Measurements from ENCODE around the gene NUP210.

NUP210 gene

DNA sequence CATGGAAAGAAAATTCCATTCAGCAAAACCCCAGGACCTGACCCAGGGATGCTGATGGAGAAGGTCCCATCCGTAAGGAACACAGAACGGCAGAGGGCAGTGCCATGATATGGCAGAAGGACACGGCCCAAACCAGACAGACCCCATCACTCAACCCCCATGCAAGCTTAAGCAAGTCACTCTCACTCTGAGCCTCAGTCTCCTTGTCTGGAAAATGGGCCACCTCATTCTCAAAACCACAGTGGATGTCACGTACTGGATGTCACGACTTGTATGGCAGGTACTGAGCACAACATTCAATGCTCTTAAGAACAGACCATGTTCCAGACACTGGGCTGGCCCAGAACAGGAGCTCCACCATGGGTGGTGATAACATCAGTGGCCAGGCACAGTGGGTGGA lies 90.4 kb downstream of the NUP210 start:
- Mint-ChIP-seq H3K4me3 (no peak overlapping the region), H3K4me1 (ENCODE audit: low read depth) (no peaks in the 10 kb centered on the region)

GRCh38 chr3:13325892-13326443 lies 94.2 kb downstream of the NUP210 start:
- no peaks in the 10 kb centered on the region for H3K36me3 Mint-ChIP-seq
- H3K9me3 Mint-ChIP-seq (ENCODE audit: low read depth): no peaks in the 10 kb centered on the region
- H3K4me3 Mint-ChIP-seq: no peak overlapping the region
- H3K27me3 Mint-ChIP-seq: no peaks in the 10 kb centered on the region
- H3K27ac Mint-ChIP-seq: peak overlapping the region; percentile 68
- H3K4me1 Mint-ChIP-seq (ENCODE audit: low read depth): no peaks in the 10 kb centered on the region

More for the DNA sequence above, 90.4 kb downstream of the NUP210 start:
- Mint-ChIP-seq H3K36me3 (no peaks in the 10 kb centered on the region), H3K9me3 (ENCODE audit: low read depth) (no peaks in the 10 kb centered on the region), H3K27me3 (no peaks in the 10 kb centered on the region), H3K27ac (peak overlapping the region; percentile 46)

DNA sequence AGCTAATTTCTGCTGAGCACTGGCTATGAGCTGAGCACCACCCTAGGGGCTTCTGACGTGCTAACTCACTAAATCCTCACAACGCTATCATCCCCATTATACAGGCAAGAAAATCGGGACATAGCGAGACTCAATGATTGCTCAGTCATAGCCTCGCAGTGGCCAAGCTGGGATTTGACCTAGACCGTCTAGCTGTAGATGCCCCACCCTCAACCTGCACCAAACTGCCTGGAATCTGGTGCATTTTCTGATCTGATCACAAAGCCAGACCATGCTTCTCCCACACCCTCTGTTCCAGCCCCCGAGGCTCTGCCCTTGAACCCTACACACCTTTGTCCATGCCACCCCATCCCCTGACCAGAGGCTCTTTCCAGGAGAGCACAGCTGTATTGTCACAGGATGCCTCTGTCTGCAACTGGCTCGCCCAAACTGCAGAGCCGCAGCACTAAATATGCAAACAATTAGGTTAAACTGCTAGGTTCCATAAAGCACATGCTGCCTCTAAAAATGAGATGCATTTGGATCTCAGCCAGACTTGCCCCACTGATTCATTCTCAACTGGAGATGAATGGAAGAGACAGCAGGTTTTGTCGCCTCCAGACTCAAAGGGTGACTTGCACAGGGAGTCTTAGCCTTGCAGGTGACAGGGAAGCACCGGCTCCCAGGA lies 95.2 kb downstream of the NUP210 start:
- no peaks in the 10 kb centered on the region for H3K27me3 Mint-ChIP-seq
- H3K4me3 Mint-ChIP-seq: no peak overlapping the region
- no peaks in the 10 kb centered on the region for H3K9me3 Mint-ChIP-seq (ENCODE audit: low read depth)
- H3K4me1 Mint-ChIP-seq (ENCODE audit: low read depth): no peaks in the 10 kb centered on the region
- H3K27ac Mint-ChIP-seq: no peak overlapping the region
- no peaks in the 10 kb centered on the region for H3K36me3 Mint-ChIP-seq

GRCh38 chr3:13323822-13324221 lies 96.3 kb downstream of the NUP210 start:
- Mint-ChIP-seq H3K27ac (no peak overlapping the region), H3K4me1 (ENCODE audit: low read depth) (no peaks in the 10 kb centered on the region), H3K9me3 (ENCODE audit: low read depth) (no peaks in the 10 kb centered on the region), H3K27me3 (no peaks in the 10 kb centered on the region), H3K4me3 (no peak overlapping the region), H3K36me3 (no peaks in the 10 kb centered on the region)

DNA sequence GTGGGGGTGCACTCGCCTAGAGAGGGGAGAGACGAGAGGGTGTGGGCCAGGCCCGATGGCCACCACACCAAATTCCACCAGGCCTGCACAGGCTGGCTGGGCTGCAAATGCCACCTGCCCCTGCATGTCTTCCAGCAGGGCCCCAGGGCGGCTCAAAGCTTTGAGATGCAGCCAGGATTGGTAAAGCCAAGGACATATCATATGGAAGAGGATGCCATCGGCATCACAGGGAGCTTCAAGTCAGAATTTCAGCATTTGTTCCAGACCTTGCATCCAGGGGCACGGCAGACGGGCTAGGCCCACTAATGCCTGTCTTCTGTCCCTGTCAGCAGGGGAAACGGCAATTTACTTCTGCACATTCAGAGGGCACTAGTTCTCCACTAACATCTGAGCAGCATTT lies 97.8 kb downstream of the NUP210 start:
- Mint-ChIP-seq H3K4me3 (no peak overlapping the region), H3K27me3 (no peaks in the 10 kb centered on the region), H3K36me3 (no peaks in the 10 kb centered on the region), H3K4me1 (ENCODE audit: low read depth) (no peaks in the 10 kb centered on the region), H3K9me3 (ENCODE audit: low read depth) (no peaks in the 10 kb centered on the region), H3K27ac (no peak overlapping the region)

- H3K4me3 Mint-ChIP-seq: no peak overlapping the region
These were observed 100.4 kb downstream of the NUP210 start for GRCh38 chr3:13319564-13320220.

DNA sequence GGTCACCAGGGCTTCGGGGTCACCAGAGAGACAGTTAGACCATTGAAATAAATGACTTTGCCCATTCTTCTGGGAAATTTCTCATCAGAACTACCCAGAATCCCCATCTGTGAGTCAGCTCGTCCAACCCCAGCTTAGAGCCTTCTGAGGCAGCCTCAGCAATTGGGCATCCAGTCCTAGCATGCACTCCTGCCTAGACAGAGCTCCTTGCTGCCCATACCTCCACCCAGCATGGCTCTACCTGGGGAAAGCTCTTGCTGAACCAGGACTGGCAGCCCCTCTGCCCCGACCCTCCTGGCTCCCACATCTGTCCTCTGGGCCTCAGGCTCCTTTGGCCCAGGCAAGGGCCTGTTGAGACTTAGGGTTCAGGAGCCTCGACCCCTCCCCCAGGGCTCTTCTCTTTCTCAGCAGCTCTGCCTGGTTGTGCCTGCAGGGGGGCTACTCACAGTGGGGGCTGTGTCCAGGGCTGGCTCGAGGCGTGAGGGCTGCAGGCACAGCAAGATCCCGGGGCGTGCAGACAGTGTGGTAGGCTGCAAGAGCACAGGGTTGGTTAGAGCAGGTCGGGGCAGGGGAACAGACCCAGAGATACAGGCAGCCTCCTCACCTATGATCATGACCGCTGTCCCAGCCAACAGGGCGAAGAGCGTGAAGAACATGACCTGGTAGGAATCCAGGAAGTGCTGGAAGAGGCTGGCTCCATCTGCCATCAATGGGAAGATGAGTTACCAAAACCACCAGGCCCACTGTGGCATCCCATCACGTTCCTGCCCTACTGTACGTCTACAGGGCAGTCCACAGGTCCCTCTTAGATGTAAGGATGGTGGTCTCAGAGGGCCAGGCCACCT lies 101.3 kb downstream of the NUP210 start:
- H3K27ac Mint-ChIP-seq: peak overlapping the region; percentile 46
- H3K27me3 Mint-ChIP-seq: no peaks in the 10 kb centered on the region
- H3K9me3 Mint-ChIP-seq (ENCODE audit: low read depth): no peaks in the 10 kb centered on the region
- H3K4me1 Mint-ChIP-seq (ENCODE audit: low read depth): no peaks in the 10 kb centered on the region
- H3K36me3 Mint-ChIP-seq: no peaks in the 10 kb centered on the region
- no peak overlapping the region for H3K4me3 Mint-ChIP-seq

More at GRCh38 chr3:13319564-13320220, 100.4 kb downstream of the NUP210 start:
- no peak overlapping the region for H3K27ac Mint-ChIP-seq
- no peaks in the 10 kb centered on the region for H3K27me3 Mint-ChIP-seq
- H3K36me3 Mint-ChIP-seq: no peaks in the 10 kb centered on the region
- H3K9me3 Mint-ChIP-seq (ENCODE audit: low read depth): no peaks in the 10 kb centered on the region
- no peaks in the 10 kb centered on the region for H3K4me1 Mint-ChIP-seq (ENCODE audit: low read depth)

- Mint-ChIP-seq H3K4me1 (ENCODE audit: low read depth) (no peaks in the 10 kb centered on the region), H3K4me3 (no peak overlapping the region), H3K27me3 (no peaks in the 10 kb centered on the region), H3K36me3 (no peaks in the 10 kb centered on the region), H3K9me3 (ENCODE audit: low read depth) (no peaks in the 10 kb centered on the region), H3K27ac (peak overlapping the region; percentile 76)
These were observed 102.4 kb downstream of the NUP210 start for GRCh38 chr3:13317596-13318320.

DNA sequence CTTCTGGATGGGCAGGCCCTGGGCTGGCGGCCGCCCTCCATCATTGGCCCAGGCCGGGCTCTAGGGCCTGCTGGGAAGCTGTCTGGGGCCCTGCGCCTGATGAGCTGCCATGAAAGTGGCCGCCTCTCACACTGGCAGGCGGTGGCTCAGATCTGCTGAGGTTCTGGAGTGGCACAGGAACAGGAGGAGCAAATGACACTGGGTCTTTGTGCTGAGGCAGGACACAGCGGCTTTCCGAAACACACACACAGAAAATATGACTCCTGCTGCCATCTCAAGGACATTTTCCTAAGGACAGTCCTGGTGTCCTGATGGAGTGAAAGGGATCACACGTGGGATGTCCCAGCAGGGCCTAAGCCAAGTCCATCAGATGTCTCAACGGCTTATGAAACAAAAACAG lies 103.5 kb downstream of the NUP210 start:
- no peak overlapping the region for H3K27ac Mint-ChIP-seq
- no peaks in the 10 kb centered on the region for H3K4me1 Mint-ChIP-seq (ENCODE audit: low read depth)
- no peak overlapping the region for H3K4me3 Mint-ChIP-seq
- no peaks in the 10 kb centered on the region for H3K9me3 Mint-ChIP-seq (ENCODE audit: low read depth)
- no peaks in the 10 kb centered on the region for H3K27me3 Mint-ChIP-seq
- no peaks in the 10 kb centered on the region for H3K36me3 Mint-ChIP-seq

DNA sequence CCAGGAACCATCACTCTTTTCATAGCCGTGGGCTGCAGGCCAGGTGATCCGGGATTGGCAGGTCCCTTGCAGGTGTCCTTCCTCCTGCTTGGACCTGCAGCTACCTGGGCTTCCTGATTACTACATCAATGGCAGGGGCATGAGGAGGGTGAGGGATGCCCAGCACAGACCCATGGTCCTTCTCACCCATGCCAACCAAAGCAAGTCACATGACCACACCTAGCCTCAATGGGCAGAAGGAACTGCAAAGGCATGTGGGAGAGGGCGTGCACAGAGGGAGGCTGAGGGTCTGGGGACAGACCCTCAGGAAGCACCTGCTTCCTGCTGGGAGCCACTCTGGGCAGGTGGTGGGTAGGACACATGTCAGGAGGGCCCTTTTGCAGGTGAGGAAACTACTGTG lies 105.2 kb downstream of the NUP210 start:
- Mint-ChIP-seq H3K9me3 (ENCODE audit: low read depth) (no peaks in the 10 kb centered on the region), H3K27ac (no peak overlapping the region), H3K4me1 (ENCODE audit: low read depth) (no peaks in the 10 kb centered on the region), H3K36me3 (no peaks in the 10 kb centered on the region), H3K4me3 (no peak overlapping the region), H3K27me3 (no peaks in the 10 kb centered on the region)

DNA sequence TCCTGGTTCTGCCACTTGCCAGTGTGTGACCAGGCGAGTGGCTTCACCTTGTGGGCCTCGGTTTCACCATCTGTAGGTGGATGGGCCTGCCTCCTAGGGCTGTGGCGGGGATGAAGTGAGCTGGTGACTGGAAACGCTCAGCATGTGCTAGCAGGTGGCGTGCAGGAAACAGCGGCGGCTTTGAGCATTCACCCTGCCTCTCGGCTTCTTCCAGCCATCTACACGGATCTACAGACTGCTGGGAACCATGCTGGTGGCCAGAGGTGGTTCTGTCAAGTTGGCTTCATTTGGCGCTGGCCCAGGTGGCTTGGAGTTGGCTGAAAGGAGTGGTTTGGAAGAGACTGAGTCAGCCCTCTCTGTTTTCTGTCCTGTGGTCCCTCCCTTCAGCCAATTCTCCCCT lies 106.3 kb downstream of the NUP210 start:
- Mint-ChIP-seq H3K4me3 (no peak overlapping the region), H3K9me3 (ENCODE audit: low read depth) (no peaks in the 10 kb centered on the region), H3K27me3 (no peaks in the 10 kb centered on the region), H3K36me3 (no peaks in the 10 kb centered on the region), H3K27ac (no peak overlapping the region), H3K4me1 (ENCODE audit: low read depth) (no peaks in the 10 kb centered on the region)

- Mint-ChIP-seq H3K9me3 (ENCODE audit: low read depth) (no peaks in the 10 kb centered on the region), H3K4me3 (no peak overlapping the region), H3K27ac (no peak overlapping the region), H3K4me1 (ENCODE audit: low read depth) (peaks cover 4% of the 10 kb centered on the region), H3K36me3 (peaks cover 4% of the 10 kb centered on the region), H3K27me3 (no peaks in the 10 kb centered on the region)
These were observed 111.1 kb downstream of the NUP210 start for GRCh38 chr3:13309004-13309403.

DNA sequence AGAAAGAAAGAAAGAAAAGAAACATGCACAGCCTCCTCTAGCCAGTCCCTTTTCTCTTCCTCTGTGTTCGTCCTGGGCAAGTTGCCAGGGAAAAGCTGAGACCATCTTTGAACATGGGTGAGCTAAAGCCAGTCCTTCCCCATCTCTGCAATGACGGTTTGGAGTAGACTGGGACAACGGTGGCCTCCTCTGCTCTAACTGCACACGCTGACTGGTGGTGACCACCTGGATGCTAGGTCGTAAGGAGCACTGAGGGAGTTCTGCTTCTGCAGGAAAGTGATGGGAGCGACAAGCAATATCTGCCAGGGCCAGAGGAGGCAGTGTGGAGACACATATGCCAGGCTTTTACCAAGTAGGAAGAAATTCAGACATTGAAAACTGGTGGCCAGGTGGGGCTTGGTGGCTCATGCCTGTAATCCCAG lies 111.7 kb downstream of the NUP210 start:
- Mint-ChIP-seq H3K27ac (no peak overlapping the region), H3K27me3 (no peaks in the 10 kb centered on the region)

DNA sequence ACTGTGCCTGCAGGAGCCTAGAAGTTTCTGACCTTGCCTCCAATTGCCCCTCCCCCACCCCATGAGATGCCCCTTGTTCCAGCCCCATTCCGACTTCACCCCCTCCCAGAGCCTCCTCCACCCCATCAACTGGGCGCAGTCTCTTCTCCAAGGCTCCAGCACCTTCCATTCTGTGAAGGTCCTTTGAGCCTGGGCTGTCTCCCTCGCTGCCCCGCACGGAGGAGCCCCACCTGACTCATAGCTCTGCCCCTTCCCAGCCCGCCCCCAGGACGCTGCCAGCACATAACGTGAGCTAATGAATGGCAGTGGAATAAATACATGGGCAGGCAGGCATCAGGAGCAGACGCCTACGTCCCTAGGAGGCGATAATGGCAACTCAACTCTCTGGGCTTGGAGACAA lies 113.1 kb downstream of the NUP210 start:
- H3K36me3 Mint-ChIP-seq: peaks cover 4% of the 10 kb centered on the region
- H3K4me1 Mint-ChIP-seq (ENCODE audit: low read depth): peaks cover 4% of the 10 kb centered on the region
- no peak overlapping the region for H3K27ac Mint-ChIP-seq
- no peaks in the 10 kb centered on the region for H3K27me3 Mint-ChIP-seq
- H3K9me3 Mint-ChIP-seq (ENCODE audit: low read depth): no peaks in the 10 kb centered on the region
- no peak overlapping the region for H3K4me3 Mint-ChIP-seq

More for the DNA sequence above, 111.7 kb downstream of the NUP210 start:
- Mint-ChIP-seq H3K4me3 (no peak overlapping the region), H3K36me3 (peaks cover 4% of the 10 kb centered on the region), H3K9me3 (ENCODE audit: low read depth) (no peaks in the 10 kb centered on the region), H3K4me1 (ENCODE audit: low read depth) (peaks cover 4% of the 10 kb centered on the region)
